Activated naive CD4-positive, alpha-beta T cell treated with anti-CD3 and anti-CD28 coated beads, Interleukin-2, amount 50 U/mL, for 24 hours (primary cell): ENCODE data around the gene ADPRH.
"Not testable (repeated sequence)": the region's sequence is repeated elsewhere in the genome, so short reads cannot be mapped to it uniquely, and the experiment has no call there.

Experiments
- H3K27ac Mint-ChIP-seq: one replicate; pipeline ENCODE4 v1.8.0; 2021; ENCODE audit warnings: mild to moderate bottlenecking, mixed read lengths
- H3K27me3 Mint-ChIP-seq: one replicate; pipeline ENCODE4 v1.8.0; 2021; ENCODE audit warnings: mixed read lengths
- H3K36me3 Mint-ChIP-seq: one replicate; pipeline ENCODE4 v1.8.0; 2021; ENCODE audit warnings: mixed read lengths
- H3K4me1 Mint-ChIP-seq: one replicate; pipeline ENCODE4 v1.8.0; 2021; ENCODE audit warnings: mixed read lengths
- H3K4me3 Mint-ChIP-seq: one replicate; pipeline ENCODE4 v1.8.0; 2021; ENCODE audit warnings: mild to moderate bottlenecking, mixed read lengths
- H3K9me3 Mint-ChIP-seq: one replicate; pipeline ENCODE4 v1.8.0; 2021; ENCODE audit warnings: mixed read lengths

The ADPRH gene

DNA sequence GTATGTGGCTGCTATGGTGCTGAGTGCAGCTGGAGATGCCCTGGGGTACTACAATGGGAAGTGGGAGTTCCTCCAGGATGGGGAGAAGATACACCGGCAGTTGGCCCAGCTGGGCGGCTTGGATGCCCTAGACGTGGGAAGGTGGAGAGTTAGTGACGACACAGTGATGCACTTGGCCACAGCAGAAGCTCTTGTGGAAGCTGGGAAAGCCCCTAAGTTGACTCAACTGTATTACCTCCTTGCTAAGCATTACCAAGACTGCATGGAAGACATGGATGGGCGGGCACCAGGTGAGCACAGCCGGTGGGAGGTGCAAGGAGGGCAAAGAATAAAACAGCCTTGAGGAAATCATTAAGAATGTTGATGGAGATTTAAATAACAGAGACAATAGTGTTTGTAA, 2.9 kb downstream of the ADPRH start:
- H3K27me3 Mint-ChIP-seq = peaks cover 13% of the 10 kb centered on the region
- H3K4me3 Mint-ChIP-seq = no peak overlapping the region
- H3K4me1 Mint-ChIP-seq = peaks cover 15% of the 10 kb centered on the region
- H3K9me3 Mint-ChIP-seq = no peaks in the 10 kb centered on the region
- H3K36me3 Mint-ChIP-seq = no peaks in the 10 kb centered on the region
- H3K27ac Mint-ChIP-seq = no peak overlapping the region

- Mint-ChIP-seq H3K9me3 (no peaks in the 10 kb centered on the region), H3K4me1 (peaks cover 5% of the 10 kb centered on the region), H3K27ac (no peak overlapping the region), H3K4me3 (no peak overlapping the region), H3K36me3 (peaks cover 2% of the 10 kb centered on the region), H3K27me3 (peaks cover 13% of the 10 kb centered on the region)
These were observed 5.9 kb downstream of the ADPRH start for GRCh38 chr3:119585208-119585607.

- Mint-ChIP-seq H3K27me3 (peaks cover 12% of the 10 kb centered on the region), H3K9me3 (no peaks in the 10 kb centered on the region), H3K4me3 (no peak overlapping the region), H3K36me3 (peaks cover 2% of the 10 kb centered on the region), H3K4me1 (peaks cover 5% of the 10 kb centered on the region), H3K27ac (no peak overlapping the region)
These were observed 6.7 kb downstream of the ADPRH start for GRCh38 chr3:119585856-119586570.

- Mint-ChIP-seq H3K27ac (no peak overlapping the region), H3K4me3 (no peak overlapping the region), H3K36me3 (peaks cover 2% of the 10 kb centered on the region), H3K4me1 (peaks cover 5% of the 10 kb centered on the region), H3K9me3 (no peaks in the 10 kb centered on the region), H3K27me3 (peaks cover 12% of the 10 kb centered on the region)
These were observed 7.5 kb downstream of the ADPRH start for GRCh38 chr3:119586733-119587172.

- no peaks in the 10 kb centered on the region for H3K4me1 Mint-ChIP-seq
- H3K36me3 Mint-ChIP-seq = peaks cover 2% of the 10 kb centered on the region
- H3K4me3 Mint-ChIP-seq = no peak overlapping the region
- H3K9me3 Mint-ChIP-seq = no peaks in the 10 kb centered on the region
- H3K27me3 Mint-ChIP-seq = peaks cover 10% of the 10 kb centered on the region
- no peak overlapping the region for H3K27ac Mint-ChIP-seq
These were observed 8.8 kb downstream of the ADPRH start for GRCh38 chr3:119588112-119588511.

- H3K36me3 Mint-ChIP-seq = peaks cover 2% of the 10 kb centered on the region
These were observed 9.9 kb downstream of the ADPRH start for GRCh38 chr3:119589102-119589773.

GRCh38 chr3:119590706-119591105, 11.4 kb downstream of the ADPRH start:
- H3K9me3 Mint-ChIP-seq = no peaks in the 10 kb centered on the region
- no peaks in the 10 kb centered on the region for H3K4me1 Mint-ChIP-seq
- H3K4me3 Mint-ChIP-seq = no peak overlapping the region
- H3K27ac Mint-ChIP-seq = no peak overlapping the region
- peaks cover 2% of the 10 kb centered on the region for H3K36me3 Mint-ChIP-seq
- H3K27me3 Mint-ChIP-seq = peaks cover 11% of the 10 kb centered on the region

More at GRCh38 chr3:119589102-119589773, 9.9 kb downstream of the ADPRH start:
- Mint-ChIP-seq H3K4me1 (no peaks in the 10 kb centered on the region), H3K27ac (no peak overlapping the region), H3K27me3 (peaks cover 11% of the 10 kb centered on the region), H3K4me3 (no peak overlapping the region), H3K9me3 (no peaks in the 10 kb centered on the region)

DNA sequence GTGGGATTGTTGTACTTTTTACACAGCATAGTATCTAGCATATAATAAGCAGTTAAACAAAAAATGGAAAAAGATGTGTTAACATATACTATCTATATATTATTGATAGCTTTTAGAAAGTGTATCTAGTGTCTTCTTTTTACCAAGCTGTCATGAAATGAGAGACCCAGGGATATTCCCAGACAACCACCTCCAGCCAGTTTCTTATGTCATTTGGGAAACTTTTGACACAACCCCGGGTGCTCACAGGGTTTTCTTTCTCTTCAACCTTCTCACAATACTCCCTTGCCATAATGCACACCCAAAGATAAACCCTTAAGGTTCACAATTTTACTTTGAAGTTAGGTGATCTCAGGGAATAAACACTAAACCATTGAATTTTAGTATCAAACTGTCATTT, 13.6 kb downstream of the ADPRH start:
- Mint-ChIP-seq H3K4me3 (no peak overlapping the region), H3K4me1 (peaks cover 3% of the 10 kb centered on the region), H3K36me3 (peaks cover 2% of the 10 kb centered on the region), H3K27ac (no peak overlapping the region), H3K9me3 (no peaks in the 10 kb centered on the region), H3K27me3 (peaks cover 11% of the 10 kb centered on the region)

- Mint-ChIP-seq H3K4me3 (no peak overlapping the region), H3K27ac (no peak overlapping the region), H3K9me3 (no peaks in the 10 kb centered on the region), H3K36me3 (peaks cover 2% of the 10 kb centered on the region), H3K27me3 (peaks cover 11% of the 10 kb centered on the region), H3K4me1 (peaks cover 3% of the 10 kb centered on the region)
These were observed 14.8 kb downstream of the ADPRH start for GRCh38 chr3:119594066-119594465.

DNA sequence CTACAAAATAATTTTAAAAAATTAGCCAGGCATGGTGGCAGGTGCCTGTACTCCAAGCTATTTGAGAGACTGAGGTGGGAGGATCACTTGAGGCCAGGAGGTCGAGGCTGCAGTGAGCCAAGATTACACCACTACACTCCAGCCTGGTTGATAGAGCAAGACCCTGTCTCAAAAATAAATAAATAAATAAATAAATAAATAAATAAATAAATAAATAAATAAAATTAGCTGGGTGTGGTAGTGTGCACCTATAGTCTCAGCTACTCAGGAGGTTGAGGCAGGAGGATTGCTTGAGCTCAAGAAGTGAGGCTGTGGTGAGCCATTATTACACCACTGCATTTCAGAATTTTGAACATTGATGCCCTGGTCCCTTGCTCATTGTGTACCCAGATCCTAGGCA, 15.6 kb downstream of the ADPRH start:
- H3K4me3 Mint-ChIP-seq, H3K27me3 Mint-ChIP-seq, H3K27ac Mint-ChIP-seq, H3K4me1 Mint-ChIP-seq, H3K9me3 Mint-ChIP-seq, H3K36me3 Mint-ChIP-seq: not testable (repeated sequence)

- no peak overlapping the region for H3K4me3 Mint-ChIP-seq
- H3K27ac Mint-ChIP-seq = no peak overlapping the region
- H3K36me3 Mint-ChIP-seq = no peaks in the 10 kb centered on the region
- peaks cover 3% of the 10 kb centered on the region for H3K4me1 Mint-ChIP-seq
- no peaks in the 10 kb centered on the region for H3K9me3 Mint-ChIP-seq
- peaks cover 3% of the 10 kb centered on the region for H3K27me3 Mint-ChIP-seq
These were observed 16.5 kb downstream of the ADPRH start for GRCh38 chr3:119595639-119596334.

- H3K4me1 Mint-ChIP-seq = peaks cover 3% of the 10 kb centered on the region
- no peaks in the 10 kb centered on the region for H3K9me3 Mint-ChIP-seq
These were observed 17.1 kb downstream of the ADPRH start for GRCh38 chr3:119596398-119596797.

GRCh38 chr3:119597548-119598288, 18.4 kb downstream of the ADPRH start, which contains the start of gene PLA1A:
Gene PLA1A, plus strand, starts transcription at chr3:119597885. Its CDS starts 29 bp downstream, at chr3:119597914.
- Mint-ChIP-seq H3K27ac (no peak within 1 kb of the TSS), H3K36me3 (no peaks in the 10 kb centered on the region), H3K4me1 (peaks cover 3% of the 10 kb centered on the region), H3K9me3 (no peaks in the 10 kb centered on the region), H3K27me3 (peaks cover 1% of the 10 kb centered on the region), H3K4me3 (no peak within 1 kb of the TSS)

More at GRCh38 chr3:119596398-119596797, 17.1 kb downstream of the ADPRH start:
- no peak overlapping the region for H3K4me3 Mint-ChIP-seq
- H3K36me3 Mint-ChIP-seq = no peaks in the 10 kb centered on the region
- peaks cover 3% of the 10 kb centered on the region for H3K27me3 Mint-ChIP-seq
- H3K27ac Mint-ChIP-seq = no peak overlapping the region

- peaks cover 1% of the 10 kb centered on the region for H3K27me3 Mint-ChIP-seq
- peaks cover 3% of the 10 kb centered on the region for H3K4me1 Mint-ChIP-seq
- no peaks in the 10 kb centered on the region for H3K9me3 Mint-ChIP-seq
- H3K36me3 Mint-ChIP-seq = no peaks in the 10 kb centered on the region
- no peak overlapping the region for H3K4me3 Mint-ChIP-seq
- H3K27ac Mint-ChIP-seq = no peak overlapping the region
These were observed 19.3 kb downstream of the ADPRH start for GRCh38 chr3:119598410-119599098.
